Stromal cell of bone marrow (primary cell): ENCODE results near the gene APBA1.
"Not testable (repeated sequence)": the region's sequence is repeated elsewhere in the genome, so short reads cannot be mapped to it uniquely, and the experiment has no call there.

Experiments
- DNase-seq: peaks from one replicate; pipeline ENCODE4 v3.0.0-alpha.2; 2012; ENCODE audit warnings: low read depth

Gene APBA1

DNA sequence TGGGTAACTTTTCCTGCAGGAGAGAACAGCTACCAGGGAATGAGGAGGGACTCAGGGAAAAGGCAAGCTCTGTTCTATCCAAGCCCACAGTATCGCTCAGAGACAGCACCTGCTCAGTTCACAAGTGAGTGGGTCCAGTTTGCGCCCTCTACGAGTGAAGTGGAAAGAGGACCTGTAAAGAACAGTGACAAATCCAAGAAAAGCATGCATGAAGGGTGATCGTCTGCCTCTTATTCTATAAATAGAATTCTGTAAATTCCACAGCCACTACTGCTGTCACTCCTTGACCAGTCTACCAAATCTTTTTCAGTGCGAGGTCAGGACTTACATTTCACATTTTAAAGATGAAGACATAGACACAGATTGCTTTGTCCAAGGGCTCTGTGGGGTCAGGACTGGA is 229.7 kb downstream of the APBA1 start:
- DNase-seq = no peak

DNA sequence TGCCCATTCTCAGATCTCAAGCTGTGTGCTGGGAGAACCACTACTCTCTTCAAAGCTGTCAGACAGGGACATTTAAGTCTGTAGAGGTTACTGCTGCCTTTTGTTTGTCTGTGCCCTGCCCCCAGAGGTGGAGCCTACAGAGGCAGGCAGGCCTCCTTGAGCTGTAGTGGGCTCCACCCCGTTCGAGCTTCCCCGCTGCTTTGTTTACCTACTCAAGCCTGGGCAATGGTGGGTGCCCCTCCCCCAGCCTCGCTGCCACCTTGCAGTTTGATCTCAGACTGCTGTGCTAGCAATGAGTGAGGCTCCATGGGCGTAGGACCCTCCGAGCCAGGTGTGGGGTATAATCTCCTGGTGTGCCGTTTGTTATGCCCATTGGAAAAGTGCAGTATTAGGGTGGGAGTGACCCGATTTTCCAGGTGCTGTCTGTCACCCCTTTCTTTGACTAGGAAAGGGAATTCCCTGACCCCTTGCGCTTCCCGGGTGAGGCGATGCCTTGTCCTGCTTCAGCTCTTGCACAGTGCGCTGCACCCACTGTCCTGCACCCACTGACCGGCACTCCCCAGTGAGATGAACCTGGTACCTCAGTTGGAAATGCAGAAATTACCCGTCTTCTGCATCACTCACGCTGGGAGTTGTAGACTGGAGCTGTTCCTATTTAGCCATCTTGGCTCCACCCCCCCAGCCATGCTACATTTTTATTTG is 231.8 kb downstream of the APBA1 start:
- DNase-seq = not testable (repeated sequence)

DNA sequence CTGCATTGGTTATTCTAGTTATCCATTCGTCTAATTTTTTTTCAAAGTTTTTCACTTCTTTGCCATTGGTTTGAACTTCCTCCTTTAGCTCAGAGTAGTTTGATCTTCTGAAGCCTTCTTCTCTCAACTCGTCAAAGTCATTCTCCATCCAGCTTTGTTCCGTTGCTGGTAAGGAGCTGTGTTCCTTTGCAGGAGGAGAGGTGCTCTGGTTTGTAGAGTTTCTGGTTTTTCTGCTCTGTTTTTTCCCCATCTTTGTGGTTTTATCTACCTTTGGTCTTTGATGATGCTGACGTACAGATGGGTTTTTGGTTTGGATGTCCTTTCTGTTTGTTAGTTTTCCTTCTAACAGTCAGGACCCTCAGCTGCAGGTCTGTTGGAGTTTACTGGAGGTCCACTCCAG is 232.5 kb downstream of the APBA1 start:
- DNase-seq = not testable (repeated sequence)

- no peak for DNase-seq
Measured at GRCh38 chr9:69433968-69434367, 238.2 kb downstream of the APBA1 start.

DNA sequence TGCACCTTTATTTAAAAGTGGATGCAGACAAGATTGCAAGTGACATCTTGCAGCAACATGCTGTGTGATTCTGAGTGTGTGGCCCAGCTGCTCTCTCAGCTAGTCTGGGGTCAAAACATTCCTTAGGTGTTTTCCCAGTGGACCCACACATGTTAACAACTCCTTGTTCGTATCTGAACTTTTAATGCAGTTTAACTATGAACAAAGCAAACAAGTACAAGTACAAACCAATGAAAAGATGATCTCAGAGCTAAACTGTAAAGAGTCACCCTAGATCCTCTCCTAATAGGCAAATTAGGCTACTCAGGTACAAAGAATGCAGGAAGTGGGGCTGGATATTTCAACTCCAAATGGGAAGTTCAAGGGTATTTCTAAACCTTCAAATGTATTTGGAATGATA is 238.8 kb downstream of the APBA1 start:
- no peak for DNase-seq

GRCh38 chr9:69432623-69433022 is 239.5 kb downstream of the APBA1 start:
- DNase-seq = no peak

GRCh38 chr9:69431777-69432176 is 240.4 kb downstream of the APBA1 start:
- DNase-seq = no peak

- no peak for DNase-seq
Measured at GRCh38 chr9:69431203-69431602, 241.0 kb downstream of the APBA1 start.

GRCh38 chr9:69430206-69430605 is 242.0 kb downstream of the APBA1 start:
- DNase-seq = no peak

DNA sequence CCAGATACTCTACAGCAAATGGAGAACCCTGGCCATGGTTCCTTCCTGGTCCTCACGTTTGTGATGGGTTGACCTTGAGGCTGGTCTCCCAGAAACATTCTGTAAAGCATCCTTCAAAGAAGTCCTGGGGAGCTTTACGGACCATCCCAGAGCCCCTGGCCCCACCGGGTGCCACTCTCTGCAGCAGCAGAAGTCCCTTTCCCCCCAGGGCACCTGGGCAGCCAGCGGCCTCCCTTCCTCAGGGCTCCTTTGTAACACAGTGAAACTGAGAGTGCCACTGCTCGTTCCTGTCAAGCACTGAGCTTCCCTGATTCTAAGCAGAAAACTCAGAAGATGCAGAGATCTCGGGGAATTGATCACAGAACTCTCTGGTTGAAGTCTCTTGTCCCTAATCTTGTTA is 242.9 kb downstream of the APBA1 start:
- no peak for DNase-seq

GRCh38 chr9:69428017-69428785 is 244.0 kb downstream of the APBA1 start:
- DNase-seq = no peak

GRCh38 chr9:69427286-69427685 is 244.9 kb downstream of the APBA1 start:
- DNase-seq = no peak

- DNase-seq = no peak
Measured at GRCh38 chr9:69425136-69425801, 246.9 kb downstream of the APBA1 start.

- peak; percentile 44 for DNase-seq
Measured at GRCh38 chr9:69421908-69422801, 250.0 kb downstream of the APBA1 start.

DNA sequence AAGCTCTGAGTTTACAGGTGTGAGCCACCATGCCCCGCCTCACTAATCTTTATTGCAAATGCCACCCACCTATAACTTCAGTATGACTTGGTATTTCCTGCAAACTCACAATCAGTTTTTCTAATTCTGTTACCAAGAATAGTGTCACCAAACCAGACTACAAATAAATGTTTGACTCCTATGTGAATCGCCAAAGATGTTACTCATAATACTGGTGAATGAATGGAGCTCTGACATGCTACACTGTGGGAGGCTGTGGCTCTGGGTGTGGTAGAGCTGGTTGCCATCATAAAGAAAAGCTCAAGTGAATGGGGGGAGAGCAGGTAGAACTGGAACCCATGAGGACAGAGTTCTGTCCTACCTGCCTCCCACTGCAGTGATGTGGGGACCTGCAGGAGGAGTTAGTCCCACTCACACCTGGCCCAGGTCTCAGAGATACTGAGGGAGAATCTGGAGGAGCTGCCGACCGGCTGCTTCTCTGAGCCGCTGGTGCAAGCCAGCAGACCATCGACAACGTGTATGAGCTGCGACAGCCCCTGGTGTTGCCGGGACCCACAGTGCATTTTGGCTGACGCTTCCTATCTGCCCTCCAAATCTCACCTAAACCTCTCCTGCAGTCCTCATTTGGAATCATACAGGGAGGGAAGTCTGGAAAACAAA is 251.4 kb downstream of the APBA1 start:
- no peak for DNase-seq

DNA sequence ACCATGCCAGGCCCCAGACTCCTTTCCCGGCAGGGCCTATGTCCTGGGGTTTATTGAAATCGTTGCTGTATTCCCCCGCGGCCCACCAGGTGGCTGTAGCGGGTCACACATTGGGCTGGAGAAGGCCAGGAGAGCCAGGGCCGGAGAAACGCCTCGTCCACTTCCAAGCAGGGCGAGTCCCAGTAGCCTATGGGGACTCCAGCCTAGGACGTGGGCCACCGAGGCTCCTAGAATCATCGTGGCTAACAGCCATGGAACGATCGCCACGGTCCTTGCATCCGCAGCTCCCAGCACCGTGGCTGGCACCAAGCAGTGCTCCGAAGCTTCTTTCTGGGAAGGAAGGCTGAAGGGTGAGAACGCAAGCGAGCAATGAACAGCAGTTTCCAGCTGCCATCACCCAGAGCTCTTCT is 259.4 kb downstream of the APBA1 start:
- peak; percentile 21 for DNase-seq

- DNase-seq = no peak
Measured at GRCh38 chr9:69411931-69412740, 260.0 kb downstream of the APBA1 start.

DNA sequence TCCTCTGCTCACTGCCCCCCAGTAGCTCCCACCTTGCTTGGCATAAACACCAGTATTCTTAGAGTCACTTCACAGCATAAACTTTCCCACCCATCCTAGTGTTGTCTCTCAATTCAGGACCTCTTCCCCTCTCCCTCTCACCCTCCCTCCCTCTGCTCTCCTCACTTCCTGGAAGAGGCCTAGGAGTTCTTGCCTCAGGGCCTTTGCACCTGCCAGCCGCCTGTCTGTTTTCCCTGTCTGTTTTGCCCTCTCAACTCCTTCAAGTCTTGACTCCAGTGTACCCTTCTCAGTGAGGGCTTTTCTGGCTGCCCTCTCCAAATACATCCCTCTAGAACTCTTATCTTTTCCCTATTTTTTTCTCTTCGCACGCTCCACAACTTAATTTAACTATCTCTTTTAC is 260.9 kb downstream of the APBA1 start:
- no peak for DNase-seq

GRCh38 chr9:69409936-69410335 is 262.2 kb downstream of the APBA1 start:
- not testable (repeated sequence) for DNase-seq

DNA sequence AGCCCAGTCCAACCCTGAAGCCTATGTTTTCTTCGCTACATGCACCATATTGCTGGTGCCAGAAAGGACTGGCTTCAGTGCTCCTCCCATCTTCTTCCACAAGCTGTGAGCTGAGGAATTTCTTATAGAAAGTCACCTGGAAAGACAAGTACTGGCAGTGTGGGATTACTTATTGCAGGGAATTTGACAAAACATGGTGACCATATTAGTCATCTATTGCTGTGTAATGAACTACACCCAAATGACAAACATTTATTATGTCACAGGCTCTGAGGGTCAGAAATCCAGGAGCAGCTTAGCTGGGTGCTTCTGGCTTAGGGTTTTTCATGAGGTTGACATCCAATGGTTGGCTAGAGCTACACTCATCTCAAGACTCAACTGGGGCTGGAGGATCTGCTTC is 271.7 kb downstream of the APBA1 start:
- no peak for DNase-seq
